Neural cell (in vitro differentiated cells): ENCODE data around the gene MAMDC2.

ENCODE experiments used
- CTCF ChIP-seq: fragments of 450-650 bp; IDR thresholded peaks from 2 replicates; pipeline ENCODE4 v1.5.1; 2014; ENCODE audit warnings: antibody characterized with exemption, mild to moderate bottlenecking, moderate library complexity; ENCODE audit not compliant: poor library complexity, severe bottlenecking
- EP300 ChIP-seq: fragments of 450-650 bp; conservative IDR thresholded peaks from 2 replicates; pipeline ENCODE4 v1.6.1; 2014; ENCODE audit warnings: antibody characterized with exemption, mild to moderate bottlenecking, moderate library complexity; ENCODE audit not compliant: poor library complexity, severe bottlenecking
- EZH2 ChIP-seq: fragments of 200-600, 300-800 bp; shearing (Covaris generic), sonication (generic); IDR thresholded peaks from 2 replicates; pipeline ENCODE4 v1.6.1; 2014; ENCODE audit warnings: antibody characterized with exemption, low read length, borderline replicate concordance, mild to moderate bottlenecking; ENCODE audit not compliant: insufficient read depth, poor library complexity, severe bottlenecking
- MXI1 ChIP-seq: fragments of 450-650 bp; conservative IDR thresholded peaks from 2 replicates; pipeline ENCODE4 v1.6.1; 2014; ENCODE audit warnings: antibody characterized with exemption, mild to moderate bottlenecking; ENCODE audit not compliant: poor library complexity, severe bottlenecking
- POLR2AphosphoS5 ChIP-seq: IDR thresholded peaks from 2 replicates; pipeline ENCODE4 v1.6.1; 2012
- RAD21 ChIP-seq: fragments of 450-650 bp; conservative IDR thresholded peaks from 2 replicates; pipeline ENCODE4 v1.6.1; 2014; ENCODE audit warnings: antibody characterized with exemption, mild to moderate bottlenecking, moderate library complexity
- TAF1 ChIP-seq: IDR thresholded peaks from 2 replicates; pipeline ENCODE4 v1.6.1; 2012; ENCODE audit warnings: low read depth

- TF ChIP-seq EZH2 (no peak), CTCF (no peak), TAF1 (no peak), POLR2AphosphoS5 (no peak), EP300 (no peak), MXI1 (no peak), RAD21 (no peak)
Observed at GRCh38 chr9:70262948-70263347, 219.3 kb downstream of the MAMDC2 start.
